OCI-LY7 (cell line): ENCODE results near the gene EIF4E3. TPM values are rescaled to one million over a fixed set of nuclear protein-coding genes. Genes with fewer than 3 reads are reported as not detected.

Experiments used
- BruUV-seq: library from RNA; stranded (reverse); fragments of 400-500 nt; replicated peaks from 2 replicates; lab custom pipeline; 2021; lab: Mats Ljungman, UMichigan
- CTCF ChIA-PET: fragments of 300-600 bp; sonication (Branson Sonifier 250); formaldehyde crosslinking; loops from one replicate; lab custom pipeline; 2022; ENCODE audit warnings: antibody characterized with exemption; ENCODE audit not compliant: unreplicated experiment; lab: Charles Lee
- POLR2A ChIA-PET: fragments of 300-600 bp; sonication (Branson Sonifier 250); formaldehyde crosslinking; loops from one replicate; lab custom pipeline; 2022; ENCODE audit warnings: antibody characterized with exemption; lab: Charles Lee
- DNase-seq: peaks from one replicate; pipeline ENCODE4 v3.0.0-alpha.2; 2015; ENCODE audit warnings: low spot score
- H2AFZ ChIP-seq: fragments of 200-600 bp; sonication (generic), shearing (Covaris generic); 2 replicates; pipeline ENCODE4 v1.6.1; 2014; ENCODE audit warnings: mild to moderate bottlenecking, antibody characterized with exemption, low read length, moderate library complexity
- H3K27ac ChIP-seq: fragments of 200-600 bp; sonication (generic); 2 replicates; pipeline ENCODE4 v1.5.1; 2014; ENCODE audit warnings: mixed run types, low read depth, mild to moderate bottlenecking, moderate library complexity, low read length, inconsistent platforms; ENCODE audit not compliant: poor library complexity, severe bottlenecking
- H3K36me3 ChIP-seq: fragments of 200-600 bp; sonication (generic); 2 replicates; pipeline ENCODE4 v1.6.1; 2014; ENCODE audit warnings: mild to moderate bottlenecking, antibody characterized with exemption, low read length, moderate library complexity, mixed read lengths; ENCODE audit not compliant: insufficient read depth
- H3K4me1 ChIP-seq: fragments of 200-600 bp; sonication (generic); 2 replicates; pipeline ENCODE4 v1.5.1; 2014; ENCODE audit warnings: mild to moderate bottlenecking, low read length; ENCODE audit not compliant: insufficient read depth, poor library complexity, severe bottlenecking
- H3K4me2 ChIP-seq: fragments of 200-600 bp; sonication (generic); 2 replicates; pipeline ENCODE4 v1.6.1; 2014; ENCODE audit warnings: mild to moderate bottlenecking, low read length
- H3K4me3 ChIP-seq: fragments of 200-600 bp; sonication (generic); 2 replicates; pipeline ENCODE4 v1.5.1; 2014; ENCODE audit warnings: mild to moderate bottlenecking, low read depth, low read length; ENCODE audit not compliant: poor library complexity, severe bottlenecking
- H3K79me2 ChIP-seq: fragments of 200-600 bp; sonication (generic); 2 replicates; pipeline ENCODE4 v1.6.1; 2016; ENCODE audit warnings: low read depth, mild to moderate bottlenecking, low read length, moderate library complexity, mixed read lengths; ENCODE audit not compliant: insufficient read depth
- H3K9me2 ChIP-seq: fragments of 200-600 bp; sonication (generic); 2 replicates; pipeline ENCODE4 v1.6.1; 2016; ENCODE audit warnings: mild to moderate bottlenecking, low read length, mixed read lengths; ENCODE audit not compliant: insufficient read depth
- H3K9me3 ChIP-seq: fragments of 200-600 bp; sonication (generic); 2 replicates; pipeline ENCODE4 v1.6.1; 2014; ENCODE audit warnings: mild to moderate bottlenecking, mixed run types, low read length, mixed read lengths
- H4K20me1 ChIP-seq: fragments of 200-600 bp; sonication (generic); 2 replicates; pipeline ENCODE4 v1.6.1; 2014; ENCODE audit warnings: mild to moderate bottlenecking, antibody characterized with exemption, low read length, moderate library complexity, mixed read lengths; ENCODE audit not compliant: insufficient read depth
- EZH2phosphoT487 ChIP-seq: fragments of 200-600 bp; sonication (generic); IDR thresholded peaks from 2 replicates; pipeline ENCODE4 v1.6.1; 2018; ENCODE audit warnings: low read depth, borderline replicate concordance, mild to moderate bottlenecking, mixed run types, antibody characterized with exemption, low read length, moderate library complexity, mixed read lengths
- intact Hi-C: fragments of 100-400 bp; cut with micrococcal nuclease; formaldehyde crosslinking; loops from one replicate; pipeline ENCODE4 v1.10.0; 2022; ENCODE audit not compliant: unreplicated experiment
- total RNA-seq, 2 experiments: library from RNA; depleted of rRNA in 1 of 2; stranded (reverse); fragments of >200 nt in 1 of 2; shearing (Covaris generic) in 1 of 2; gene quantifications; 2 replicates each; pipeline ENCODE4 v1.2.3, GENCODE V29; 2014 to 2022
- TF ChIP-seq, protein P1 (sequence below): fragments of 200-600 bp; sonication (generic); conservative IDR thresholded peaks from 2 replicates; pipeline ENCODE4 v1.5.1; 2014; ENCODE audit warnings: mild to moderate bottlenecking, antibody characterized with exemption, low read length, moderate library complexity, mixed read lengths

Gene EIF4E3
- total RNA-seq, 2 experiments from 2014 or later = not detected

DNA sequence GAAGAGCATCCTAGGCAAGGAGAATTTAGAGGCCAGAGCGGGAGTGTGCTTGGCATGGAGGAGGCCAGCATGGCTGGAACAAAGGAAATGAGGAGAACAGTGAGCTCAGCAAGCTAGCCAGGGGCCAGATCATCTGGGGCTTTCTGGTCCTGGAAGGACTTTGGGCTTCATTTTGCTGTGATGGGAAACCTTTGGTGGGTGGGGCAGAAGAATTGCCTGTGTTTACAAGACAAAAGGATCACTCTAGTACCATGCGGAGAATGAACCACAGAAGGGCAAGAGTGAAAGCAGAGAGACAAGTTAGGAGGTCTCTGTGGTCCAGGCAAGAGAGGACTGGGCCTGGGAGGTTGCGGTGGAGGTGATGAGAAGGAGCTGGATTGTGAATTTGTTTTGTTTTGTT, 80.1 kb downstream of the EIF4E3 start:
- DNase-seq = no peak
- no peak overlapping the region for H3K4me2 ChIP-seq
- H3K4me3 ChIP-seq = no peak overlapping the region
- no peak overlapping the region for H3K27ac ChIP-seq
- no peak for TF ChIP-seq EZH2phosphoT487
- TF ChIP-seq, protein P1, sequence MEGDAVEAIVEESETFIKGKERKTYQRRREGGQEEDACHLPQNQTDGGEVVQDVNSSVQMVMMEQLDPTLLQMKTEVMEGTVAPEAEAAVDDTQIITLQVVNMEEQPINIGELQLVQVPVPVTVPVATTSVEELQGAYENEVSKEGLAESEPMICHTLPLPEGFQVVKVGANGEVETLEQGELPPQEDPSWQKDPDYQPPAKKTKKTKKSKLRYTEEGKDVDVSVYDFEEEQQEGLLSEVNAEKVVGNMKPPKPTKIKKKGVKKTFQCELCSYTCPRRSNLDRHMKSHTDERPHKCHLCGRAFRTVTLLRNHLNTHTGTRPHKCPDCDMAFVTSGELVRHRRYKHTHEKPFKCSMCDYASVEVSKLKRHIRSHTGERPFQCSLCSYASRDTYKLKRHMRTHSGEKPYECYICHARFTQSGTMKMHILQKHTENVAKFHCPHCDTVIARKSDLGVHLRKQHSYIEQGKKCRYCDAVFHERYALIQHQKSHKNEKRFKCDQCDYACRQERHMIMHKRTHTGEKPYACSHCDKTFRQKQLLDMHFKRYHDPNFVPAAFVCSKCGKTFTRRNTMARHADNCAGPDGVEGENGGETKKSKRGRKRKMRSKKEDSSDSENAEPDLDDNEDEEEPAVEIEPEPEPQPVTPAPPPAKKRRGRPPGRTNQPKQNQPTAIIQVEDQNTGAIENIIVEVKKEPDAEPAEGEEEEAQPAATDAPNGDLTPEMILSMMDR = no peak
- no TSS peak for BruUV-seq
- no peaks in the 10 kb centered on the region for H3K79me2 ChIP-seq
- no peaks in the 10 kb centered on the region for H4K20me1 ChIP-seq
- H3K9me2 ChIP-seq = no peaks in the 10 kb centered on the region
- no peaks in the 10 kb centered on the region for H3K36me3 ChIP-seq
- ChIA-PET CTCF (no interaction called here), POLR2A (interaction anchor here (1.0 kb wide), 1 partner anchor 45 kb away, joined by 4 read pairs; no protein-coding TSS in a partner anchor)
- H3K4me1 ChIP-seq = no peaks in the 10 kb centered on the region
- H2AFZ ChIP-seq = no peak overlapping the region
- H3K9me3 ChIP-seq = no peaks in the 10 kb centered on the region
- intact Hi-C loops = loop anchor here (10.0 kb wide), 1 partner anchor 760 kb away; no protein-coding TSS in a partner anchor

DNA sequence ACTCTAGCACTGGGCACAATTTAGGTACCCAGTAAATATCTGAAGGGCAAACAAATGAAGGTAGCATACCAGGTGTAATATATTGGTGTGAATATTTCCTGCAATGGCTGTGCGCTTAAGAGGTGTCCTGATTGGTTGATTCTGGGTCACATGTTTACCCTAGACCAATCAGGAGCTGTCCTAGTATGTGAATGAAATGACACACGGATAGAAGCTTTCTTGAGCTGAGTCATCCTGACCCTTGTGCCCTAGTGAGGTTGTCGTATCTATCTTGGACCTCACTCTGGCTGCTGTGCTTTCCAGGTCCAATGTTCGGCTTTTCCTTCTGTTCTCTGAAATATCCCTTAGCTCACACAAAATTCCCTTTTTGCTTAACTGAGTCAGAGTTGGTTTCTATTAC, 83.5 kb downstream of the EIF4E3 start:
- TF ChIP-seq, protein P1 = no peak
- no peak for TF ChIP-seq EZH2phosphoT487
- Histone ChIP-seq H3K4me1 (no peaks in the 10 kb centered on the region), H3K4me3 (no peak overlapping the region), H4K20me1 (no peaks in the 10 kb centered on the region), H3K4me2 (no peak overlapping the region), H2AFZ (no peak overlapping the region), H3K27ac (no peak overlapping the region), H3K9me3 (no peaks in the 10 kb centered on the region), H3K36me3 (no peaks in the 10 kb centered on the region), H3K79me2 (no peaks in the 10 kb centered on the region), H3K9me2 (no peaks in the 10 kb centered on the region)
- ChIA-PET POLR2A (interaction anchor here (0.6 to 1.4 kb wide), 2 partner anchors 25 to 894 kb away, joined by 3 read pairs; no protein-coding TSS in a partner anchor), CTCF (no interaction called here)
- intact Hi-C loops = loop anchor here (10.0 kb wide), 1 partner anchor 757 kb away; no protein-coding TSS in a partner anchor
- no TSS peak for BruUV-seq
- DNase-seq = no peak

DNA sequence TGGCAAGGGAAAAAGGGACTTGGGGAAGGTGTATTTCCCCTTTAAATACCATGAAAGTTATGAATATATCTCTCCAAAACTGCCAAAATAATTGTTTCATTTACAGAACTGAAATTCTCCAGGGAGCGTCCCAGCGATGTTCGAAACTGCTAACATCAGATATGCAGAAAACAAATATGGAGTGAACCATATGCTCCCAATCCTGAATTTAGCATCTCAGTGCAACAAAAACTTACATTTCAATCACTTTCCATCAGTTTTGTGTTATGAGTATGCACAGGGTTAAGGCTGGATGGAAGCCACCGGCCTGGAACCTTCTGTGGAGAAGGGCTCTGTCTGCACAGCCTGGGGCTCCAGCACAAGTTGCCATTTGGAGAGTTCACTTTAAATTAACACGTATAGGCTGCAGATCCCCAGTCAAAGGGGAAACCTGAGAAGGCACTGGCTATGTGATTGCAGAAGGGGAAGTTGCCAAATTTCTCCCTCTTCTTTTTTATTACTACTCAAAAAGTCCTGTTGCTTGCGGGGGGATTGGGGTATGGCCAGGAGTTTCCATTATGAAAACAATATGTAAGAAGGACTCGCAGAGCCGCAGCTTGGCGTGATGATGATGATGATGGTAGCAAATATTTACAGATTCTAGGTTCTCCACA, 84.7 kb downstream of the EIF4E3 start:
- no peak overlapping the region for H2AFZ ChIP-seq
- no peaks in the 10 kb centered on the region for H3K36me3 ChIP-seq
- H4K20me1 ChIP-seq = no peaks in the 10 kb centered on the region
- no peak for DNase-seq
- BruUV-seq = no TSS peak
- ChIA-PET POLR2A (interaction anchor here (1.4 kb wide), 1 partner anchor 27 kb away, joined by 3 read pairs; no protein-coding TSS in a partner anchor), CTCF (no interaction called here)
- H3K9me2 ChIP-seq = no peaks in the 10 kb centered on the region
- H3K4me2 ChIP-seq = no peak overlapping the region
- H3K4me3 ChIP-seq = no peak overlapping the region
- no peaks in the 10 kb centered on the region for H3K4me1 ChIP-seq
- H3K79me2 ChIP-seq = no peaks in the 10 kb centered on the region
- H3K9me3 ChIP-seq = no peaks in the 10 kb centered on the region
- no peak overlapping the region for H3K27ac ChIP-seq
- no peak for TF ChIP-seq EZH2phosphoT487
- TF ChIP-seq, protein P1 = no peak
- intact Hi-C loops = loop anchor here (10.0 kb wide), 1 partner anchor 756 kb away; no protein-coding TSS in a partner anchor
